ENCODE measurements around the gene CARS2. TPM values are rescaled to one million over a fixed set of nuclear protein-coding genes. Genes with fewer than 3 reads are reported as not detected.

Gene CARS2
- total RNA-seq, 4 donors from 2014 or later, result 49.0 to 78.1 (median 68.4) TPM

- 80 to 96% methylated on average over 9 to 16 of the region's 16 CpGs for WGBS, 2 donors
- Histone ChIP-seq H3K4me1 (peaks cover 13 to 17% of the 10 kb centered on the region in 2 donors), H3K36me3 (peaks cover 8 to 10% of the 10 kb centered on the region in 2 donors), H3K27me3 (no peaks in the 10 kb centered on the region), H3K9me3 (no peaks in the 10 kb centered on the region), H3K27ac (no peak overlapping the region), H3K4me3 (replicated peaks in 1 of 3) (no peak overlapping the region)
- intact Hi-C loops (cut with DNase I), result loop anchor here (10.0 kb wide), 1 partner anchor 57 kb away; the partner anchor contains the start of gene CARS2
- DNase-seq, result no peak
- TF ChIP-seq, protein P1, sequence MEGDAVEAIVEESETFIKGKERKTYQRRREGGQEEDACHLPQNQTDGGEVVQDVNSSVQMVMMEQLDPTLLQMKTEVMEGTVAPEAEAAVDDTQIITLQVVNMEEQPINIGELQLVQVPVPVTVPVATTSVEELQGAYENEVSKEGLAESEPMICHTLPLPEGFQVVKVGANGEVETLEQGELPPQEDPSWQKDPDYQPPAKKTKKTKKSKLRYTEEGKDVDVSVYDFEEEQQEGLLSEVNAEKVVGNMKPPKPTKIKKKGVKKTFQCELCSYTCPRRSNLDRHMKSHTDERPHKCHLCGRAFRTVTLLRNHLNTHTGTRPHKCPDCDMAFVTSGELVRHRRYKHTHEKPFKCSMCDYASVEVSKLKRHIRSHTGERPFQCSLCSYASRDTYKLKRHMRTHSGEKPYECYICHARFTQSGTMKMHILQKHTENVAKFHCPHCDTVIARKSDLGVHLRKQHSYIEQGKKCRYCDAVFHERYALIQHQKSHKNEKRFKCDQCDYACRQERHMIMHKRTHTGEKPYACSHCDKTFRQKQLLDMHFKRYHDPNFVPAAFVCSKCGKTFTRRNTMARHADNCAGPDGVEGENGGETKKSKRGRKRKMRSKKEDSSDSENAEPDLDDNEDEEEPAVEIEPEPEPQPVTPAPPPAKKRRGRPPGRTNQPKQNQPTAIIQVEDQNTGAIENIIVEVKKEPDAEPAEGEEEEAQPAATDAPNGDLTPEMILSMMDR (IDR thresholded peaks at IDR 0.05), result no peak
- TF ChIP-seq POLR2A (IDR thresholded peaks at IDR 0.05), result no peak
Observed at GRCh38 chr13:110648146-110648819, 57.6 kb downstream of the CARS2 start.

DNA sequence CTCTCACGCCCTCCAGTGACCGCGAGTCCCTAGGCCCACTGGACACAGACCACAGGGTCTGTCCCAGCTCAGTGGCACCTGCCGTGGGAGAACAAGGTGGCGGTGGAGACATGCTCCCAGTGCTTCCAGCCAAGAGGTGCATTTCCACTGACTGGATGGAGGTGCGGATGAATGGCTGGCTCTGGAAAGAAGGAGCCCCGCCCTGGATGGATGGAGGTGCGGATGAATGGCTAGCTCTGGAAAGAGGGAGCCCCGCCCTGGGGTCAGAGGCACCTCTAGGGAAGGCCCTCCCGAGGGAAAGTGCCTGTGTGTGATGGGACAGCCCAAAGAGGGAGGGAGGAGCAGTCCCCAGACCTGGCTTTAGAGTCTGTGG is 58.6 kb downstream of the CARS2 start:
- intact Hi-C loops (cut with DNase I), result loop anchor here (10.0 kb wide), 1 partner anchor 57 kb away; the partner anchor contains the start of gene CARS2
- H3K36me3 ChIP-seq, result peaks cover 8 to 14% of the 10 kb centered on the region in 2 donors
- DNase-seq, result no peak
- H3K4me3 ChIP-seq (replicated peaks in 1 of 3), result no peak overlapping the region
- no peaks in the 10 kb centered on the region for H3K9me3 ChIP-seq
- H3K4me1 ChIP-seq, result peaks cover 13 to 19% of the 10 kb centered on the region in 2 donors
- WGBS, 2 donors, result 90 to 95% methylated on average over 7 to 10 of the region's 10 CpGs
- TF ChIP-seq, protein P1 (IDR thresholded peaks at IDR 0.05), result no peak
- no peak for TF ChIP-seq POLR2A (IDR thresholded peaks at IDR 0.05)
- no peak overlapping the region for H3K27ac ChIP-seq
- no peaks in the 10 kb centered on the region for H3K27me3 ChIP-seq

DNA sequence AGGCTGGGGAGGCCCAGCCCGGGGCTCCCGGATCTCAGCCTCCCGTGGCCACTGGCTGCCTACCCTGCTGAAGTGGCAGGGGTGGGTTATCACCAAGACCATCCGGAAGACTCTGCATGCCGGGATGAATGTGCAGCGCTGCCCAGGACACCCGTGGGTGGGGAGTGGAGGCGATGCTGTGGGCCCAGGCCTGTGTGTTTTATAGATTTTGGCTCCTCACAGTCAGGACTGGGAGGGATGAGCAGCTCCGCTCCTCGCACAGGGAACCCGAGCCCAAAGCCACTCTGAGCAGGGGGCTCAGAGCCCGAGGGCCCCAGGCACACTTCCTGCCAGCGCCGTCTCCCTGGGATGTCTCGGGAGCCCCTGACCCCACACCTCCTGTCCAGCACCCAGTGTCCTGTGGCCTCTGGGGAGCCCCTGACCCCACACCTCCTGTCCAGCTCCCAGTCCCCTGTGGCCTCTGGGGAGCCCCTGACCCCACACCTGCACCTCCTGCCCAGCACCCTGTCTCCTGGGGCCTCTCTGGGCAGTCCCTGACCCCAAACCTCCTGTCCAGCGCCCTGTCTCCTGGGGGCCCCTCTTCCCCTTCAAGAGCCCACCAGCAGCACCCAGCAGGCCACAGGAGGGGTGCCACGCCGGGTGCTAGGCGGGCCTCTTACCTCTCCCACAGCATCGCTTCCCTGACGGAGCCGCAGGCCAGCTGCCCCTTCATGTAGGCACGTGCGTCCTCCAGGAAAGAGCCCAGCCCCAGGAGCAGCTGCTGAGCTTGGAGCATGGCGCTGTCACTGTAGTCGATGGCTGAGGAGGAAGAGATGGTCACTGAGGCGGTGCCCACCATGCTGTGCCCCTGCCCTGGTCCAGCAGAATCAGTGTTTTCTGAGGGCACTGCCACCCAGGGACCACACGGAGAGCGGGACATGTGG is 59.2 kb downstream of the CARS2 start:
- Histone ChIP-seq H3K27me3 (no peaks in the 10 kb centered on the region), H3K9me3 (no peaks in the 10 kb centered on the region), H3K36me3 (peaks cover 14 to 16% of the 10 kb centered on the region in 2 donors), H3K27ac (no peak overlapping the region), H3K4me3 (replicated peaks in 1 of 3) (no peak overlapping the region), H3K4me1 (peaks cover 6 to 13% of the 10 kb centered on the region in 2 donors)
- no peak for DNase-seq
- no peak for TF ChIP-seq POLR2A (IDR thresholded peaks at IDR 0.05)
- TF ChIP-seq, protein P1 (IDR thresholded peaks at IDR 0.05), result no peak
- WGBS, 2 donors, result 91 to 94% methylated on average over 19 to 25 of the region's 29 CpGs
- intact Hi-C loops (cut with DNase I), result loop anchor here (10.0 kb wide), 1 partner anchor 58 kb away; the partner anchor contains the start of gene CARS2

- Histone ChIP-seq H3K4me1 (peaks cover 0 to 7% of the 10 kb centered on the region in 2 donors), H3K27ac (no peak overlapping the region), H3K4me3 (replicated peaks in 1 of 3) (no peak overlapping the region), H3K27me3 (no peaks in the 10 kb centered on the region), H3K9me3 (no peaks in the 10 kb centered on the region), H3K36me3 (peaks cover 23% of the 10 kb centered on the region in 2 donors)
- intact Hi-C loops (cut with DNase I), result loop anchor here (10.0 kb wide), 1 partner anchor 59 kb away; the partner anchor contains the start of gene CARS2
- TF ChIP-seq, protein P1 (IDR thresholded peaks at IDR 0.05), result no peak
- no peak for TF ChIP-seq POLR2A (IDR thresholded peaks at IDR 0.05)
- WGBS, 2 donors, result 88 to 90% methylated on average over 7 to 14 of the region's 15 CpGs
- DNase-seq, result no peak
Observed at GRCh38 chr13:110645750-110646149, 60.2 kb downstream of the CARS2 start.
